OCI-LY1 (cell line): ENCODE results near the gene APCDD1.

Experiments used
- H2AFZ ChIP-seq: fragments of 200-600 bp; sonication (generic), shearing (Covaris generic); 2 replicates; pipeline ENCODE4 v1.6.0; 2014; ENCODE audit warnings: antibody characterized with exemption, mild to moderate bottlenecking, low read length
- H3F3A ChIP-seq: fragments of 200-600 bp; sonication (generic), shearing (Covaris generic); 2 replicates; pipeline ENCODE4 v1.6.0; 2014; ENCODE audit warnings: mild to moderate bottlenecking, antibody characterized with exemption, low read length, moderate library complexity; ENCODE audit not compliant: insufficient read depth
- H3K27ac ChIP-seq: fragments of 200-600 bp; sonication (generic); 2 replicates; pipeline ENCODE4 v1.5.1; 2014; ENCODE audit warnings: low read length, mixed run types, mild to moderate bottlenecking, low read depth; ENCODE audit not compliant: poor library complexity, severe bottlenecking
- H3K27me3 ChIP-seq: fragments of 200-600 bp; sonication (generic); 2 replicates; pipeline ENCODE4 v1.6.0; 2014; ENCODE audit warnings: antibody characterized with exemption, mild to moderate bottlenecking, low read length, moderate library complexity; ENCODE audit not compliant: insufficient read depth
- H3K36me3 ChIP-seq: fragments of 200-600 bp; sonication (generic); 2 replicates; pipeline ENCODE4 v1.6.1; 2014; ENCODE audit warnings: mild to moderate bottlenecking, antibody characterized with exemption, low read length, moderate library complexity, mixed read lengths; ENCODE audit not compliant: insufficient read depth
- H3K4me1 ChIP-seq: fragments of 200-600 bp; sonication (generic); 2 replicates; pipeline ENCODE4 v1.5.1; 2014; ENCODE audit warnings: mild to moderate bottlenecking, low read length, moderate library complexity; ENCODE audit not compliant: insufficient read depth, severe bottlenecking
- H3K4me2 ChIP-seq: fragments of 200-600 bp; sonication (generic), shearing (Covaris generic); 2 replicates; pipeline ENCODE4 v1.6.1; 2014; ENCODE audit warnings: low read length
- H3K4me3 ChIP-seq: fragments of 200-600 bp; sonication (generic); 2 replicates; pipeline ENCODE4 v1.5.1; 2014; ENCODE audit warnings: low read length, low read depth, mild to moderate bottlenecking, mixed read lengths; ENCODE audit not compliant: poor library complexity, severe bottlenecking
- H3K79me2 ChIP-seq: fragments of 200-600 bp; shearing (Covaris generic); 2 replicates; pipeline ENCODE4 v1.6.1; 2016; ENCODE audit warnings: mixed run types, low read length, mixed read lengths; ENCODE audit not compliant: insufficient read depth
- H3K9ac ChIP-seq: fragments of 200-600 bp; sonication (generic), shearing (Covaris generic); 2 replicates; pipeline ENCODE4 v1.6.1; 2014; ENCODE audit warnings: mild to moderate bottlenecking, low read length, mixed read lengths
- H3K9me2 ChIP-seq: fragments of 200-600 bp; sonication (generic), shearing (Covaris generic); 2 replicates; pipeline ENCODE4 v1.6.1; 2014; ENCODE audit warnings: low read depth, mild to moderate bottlenecking, low read length, mixed read lengths
- H3K9me3 ChIP-seq: fragments of 200-600 bp; shearing (Covaris generic); 2 replicates; pipeline ENCODE4 v1.6.1; 2014; ENCODE audit warnings: low read length, mixed read lengths
- H4K20me1 ChIP-seq: fragments of 200-600 bp; sonication (generic), shearing (Covaris generic); 2 replicates; pipeline ENCODE4 v1.6.0; 2016; ENCODE audit warnings: mild to moderate bottlenecking, low read length; ENCODE audit not compliant: insufficient read depth
- CTCF ChIP-seq: fragments of 200-600 bp; sonication (generic), shearing (Covaris generic); IDR thresholded peaks from 2 replicates; pipeline ENCODE4 v1.5.1; 2017; ENCODE audit warnings: mild to moderate bottlenecking, antibody characterized with exemption, low read length, moderate library complexity, mixed read lengths
- EZH2 ChIP-seq: fragments of 200-600 bp; sonication (generic), shearing (Covaris generic); IDR thresholded peaks from 2 replicates; pipeline ENCODE4 v1.8.0; 2017; ENCODE audit warnings: borderline replicate concordance, mixed run types, mild to moderate bottlenecking, antibody characterized with exemption, low read length, moderate library complexity, mixed read lengths

APCDD1 gene

GRCh38 chr18:10417664-10418063, 36.8 kb upstream of the APCDD1 start:
- no peak for TF ChIP-seq CTCF
- TF ChIP-seq EZH2 = no peak
- no peak overlapping the region for H3K4me3 ChIP-seq
- H3K9ac ChIP-seq = no peak overlapping the region
- no peaks in the 10 kb centered on the region for H3K9me3 ChIP-seq
- H3K4me1 ChIP-seq = no peaks in the 10 kb centered on the region
- no peak overlapping the region for H3K27ac ChIP-seq
- H4K20me1 ChIP-seq = no peaks in the 10 kb centered on the region
- H2AFZ ChIP-seq = no peak overlapping the region
- H3F3A ChIP-seq = no peaks in the 10 kb centered on the region
- H3K79me2 ChIP-seq = no peaks in the 10 kb centered on the region
- no peaks in the 10 kb centered on the region for H3K36me3 ChIP-seq
- H3K4me2 ChIP-seq = no peak overlapping the region
- peaks cover 5% of the 10 kb centered on the region; the same call in 1 of the 2 replicates for H3K27me3 ChIP-seq
- no peaks in the 10 kb centered on the region for H3K9me2 ChIP-seq

GRCh38 chr18:10418836-10419235, 35.6 kb upstream of the APCDD1 start:
- peaks cover 5% of the 10 kb centered on the region; the same call in 1 of the 2 replicates for H3K27me3 ChIP-seq
- no peak for TF ChIP-seq CTCF
- no peak for TF ChIP-seq EZH2
- H3K27ac ChIP-seq = no peak overlapping the region
- H3K9me2 ChIP-seq = no peaks in the 10 kb centered on the region
- H3K4me2 ChIP-seq = no peak overlapping the region
- H3K79me2 ChIP-seq = no peaks in the 10 kb centered on the region
- no peaks in the 10 kb centered on the region for H3F3A ChIP-seq
- H3K4me1 ChIP-seq = no peaks in the 10 kb centered on the region
- no peaks in the 10 kb centered on the region for H3K36me3 ChIP-seq
- H2AFZ ChIP-seq = no peak overlapping the region
- no peaks in the 10 kb centered on the region for H4K20me1 ChIP-seq
- H3K4me3 ChIP-seq = no peak overlapping the region
- H3K9ac ChIP-seq = no peak overlapping the region
- no peaks in the 10 kb centered on the region for H3K9me3 ChIP-seq

- TF ChIP-seq CTCF (no peak), EZH2 (no peak)
- Histone ChIP-seq H3K27me3 (peaks cover 5% of the 10 kb centered on the region; the same call in 1 of the 2 replicates), H3K79me2 (no peaks in the 10 kb centered on the region), H3K4me2 (no peak overlapping the region), H3K27ac (no peak overlapping the region), H3K36me3 (no peaks in the 10 kb centered on the region), H3K9me2 (no peaks in the 10 kb centered on the region), H4K20me1 (no peaks in the 10 kb centered on the region), H3K4me1 (no peaks in the 10 kb centered on the region), H3K9ac (no peak overlapping the region), H3K4me3 (no peak overlapping the region), H2AFZ (no peak overlapping the region), H3F3A (no peaks in the 10 kb centered on the region), H3K9me3 (no peaks in the 10 kb centered on the region)
These were observed 34.9 kb upstream of the APCDD1 start for GRCh38 chr18:10419420-10420103.
